OCI-LY3 (cell line): ENCODE results near the gene NEDD4.

Source experiments
- EZH2phosphoT487 ChIP-seq: fragments of 200-600 bp; shearing (Covaris generic); IDR thresholded peaks from 2 replicates; pipeline ENCODE4 v1.6.1; 2018; ENCODE audit warnings: antibody characterized with exemption, mixed run types, low read depth
- TF ChIP-seq, protein P1 (sequence below): fragments of 200-600, 300-600 bp; sonication (generic); IDR thresholded peaks from 2 replicates; pipeline ENCODE4 v1.5.1; 2014; ENCODE audit warnings: antibody characterized with exemption, low read length, low read depth

DNA sequence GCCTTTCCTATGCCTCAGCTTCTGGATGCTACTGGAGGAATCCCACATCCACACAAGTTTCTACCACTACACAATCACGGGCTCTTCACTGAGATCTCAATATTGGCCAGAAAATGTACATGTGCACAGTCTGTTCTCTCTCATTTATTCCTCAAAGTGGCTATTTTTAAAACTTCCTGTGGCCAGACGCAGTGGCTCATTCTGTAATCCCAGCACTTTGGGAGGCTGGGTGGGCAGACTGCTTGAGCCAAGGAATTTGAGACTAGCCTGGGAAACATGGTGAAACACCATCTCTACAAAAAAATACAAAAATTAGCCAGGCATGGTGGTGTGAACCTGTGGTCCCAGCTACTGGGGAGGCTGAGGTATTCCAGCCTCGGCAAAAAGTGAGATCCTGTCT, 159.1 kb downstream of the NEDD4 start:
- TF ChIP-seq, protein P1, sequence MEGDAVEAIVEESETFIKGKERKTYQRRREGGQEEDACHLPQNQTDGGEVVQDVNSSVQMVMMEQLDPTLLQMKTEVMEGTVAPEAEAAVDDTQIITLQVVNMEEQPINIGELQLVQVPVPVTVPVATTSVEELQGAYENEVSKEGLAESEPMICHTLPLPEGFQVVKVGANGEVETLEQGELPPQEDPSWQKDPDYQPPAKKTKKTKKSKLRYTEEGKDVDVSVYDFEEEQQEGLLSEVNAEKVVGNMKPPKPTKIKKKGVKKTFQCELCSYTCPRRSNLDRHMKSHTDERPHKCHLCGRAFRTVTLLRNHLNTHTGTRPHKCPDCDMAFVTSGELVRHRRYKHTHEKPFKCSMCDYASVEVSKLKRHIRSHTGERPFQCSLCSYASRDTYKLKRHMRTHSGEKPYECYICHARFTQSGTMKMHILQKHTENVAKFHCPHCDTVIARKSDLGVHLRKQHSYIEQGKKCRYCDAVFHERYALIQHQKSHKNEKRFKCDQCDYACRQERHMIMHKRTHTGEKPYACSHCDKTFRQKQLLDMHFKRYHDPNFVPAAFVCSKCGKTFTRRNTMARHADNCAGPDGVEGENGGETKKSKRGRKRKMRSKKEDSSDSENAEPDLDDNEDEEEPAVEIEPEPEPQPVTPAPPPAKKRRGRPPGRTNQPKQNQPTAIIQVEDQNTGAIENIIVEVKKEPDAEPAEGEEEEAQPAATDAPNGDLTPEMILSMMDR = no peak
- TF ChIP-seq EZH2phosphoT487 = no peak
